CD4-positive, alpha-beta T cell treated with Interleukin-6 at 100 ng/mL for 8 hours (primary cell): Measurements from ENCODE around the gene DSPP.
A peak's percentile ranks its signal among the peaks of the same experiment; 100 is the strongest.
"Not testable (repeated sequence)": the region's sequence is repeated elsewhere in the genome, so short reads cannot be mapped to it uniquely, and the experiment has no call there.

Experiments
- DNase-seq: peaks from one replicate; pipeline ENCODE4 v3.0.0-alpha.2; 2020; ENCODE audit warnings: mixed read lengths, low spot score

DSPP gene

GRCh38 chr4:87608229-87608628 is at the start of gene DSPP:
Gene DSPP, plus strand, starts transcription at chr4:87608529. Its CDS starts 2,380 bp downstream, at chr4:87610909.
- DNase-seq = no peak

- peak; percentile 44 for DNase-seq
These were observed 49.1 kb upstream of the DSPP start for GRCh38 chr4:87559090-87559837.

- no peak for DNase-seq
These were observed 47.5 kb upstream of the DSPP start for GRCh38 chr4:87560802-87561201.

GRCh38 chr4:87565746-87566145 is 42.6 kb upstream of the DSPP start:
- no peak for DNase-seq

- DNase-seq = no peak
These were observed 42.1 kb upstream of the DSPP start for GRCh38 chr4:87566276-87566675.

GRCh38 chr4:87567191-87567590 is 41.1 kb upstream of the DSPP start:
- DNase-seq = no peak

- DNase-seq = no peak
These were observed 38.0 kb upstream of the DSPP start for GRCh38 chr4:87570290-87570805.

- DNase-seq = not testable (repeated sequence)
These were observed 34.0 kb upstream of the DSPP start for GRCh38 chr4:87574376-87574775.

- no peak for DNase-seq
These were observed 33.3 kb upstream of the DSPP start for GRCh38 chr4:87574996-87575395.

- DNase-seq = no peak
These were observed 32.9 kb upstream of the DSPP start for GRCh38 chr4:87575408-87575807.

- no peak for DNase-seq
These were observed 32.3 kb upstream of the DSPP start for GRCh38 chr4:87575983-87576382.

GRCh38 chr4:87579478-87579877 is 28.9 kb upstream of the DSPP start:
- DNase-seq = no peak

GRCh38 chr4:87580057-87580456 is 28.3 kb upstream of the DSPP start:
- DNase-seq = no peak

GRCh38 chr4:87584222-87584908 is 24.0 kb upstream of the DSPP start:
- no peak for DNase-seq

GRCh38 chr4:87589531-87589930 is 18.8 kb upstream of the DSPP start:
- DNase-seq = no peak

GRCh38 chr4:87592124-87592523 is 16.2 kb upstream of the DSPP start:
- DNase-seq = no peak

- no peak for DNase-seq
These were observed 7.0 kb upstream of the DSPP start for GRCh38 chr4:87601361-87601760.

- DNase-seq = no peak
These were observed 6.1 kb downstream of the DSPP start for GRCh38 chr4:87614292-87614890.

GRCh38 chr4:87616268-87616667 is 7.9 kb downstream of the DSPP start:
- DNase-seq = no peak

GRCh38 chr4:87620086-87620485 is 11.8 kb downstream of the DSPP start:
- no peak for DNase-seq

- DNase-seq = no peak
These were observed 12.2 kb downstream of the DSPP start for GRCh38 chr4:87620491-87620890.

- DNase-seq = no peak
These were observed 14.0 kb downstream of the DSPP start for GRCh38 chr4:87622303-87622702.

GRCh38 chr4:87624698-87625097 is 16.4 kb downstream of the DSPP start:
- no peak for DNase-seq
